Measurements from ENCODE around the gene DNAH10.

Gene DNAH10

GRCh38 chr12:123886258-123886657, 124.2 kb downstream of the DNAH10 start:
- DNase-seq (ENCODE audit: low spot score) = no peak

- no peak for DNase-seq (ENCODE audit: low spot score)
Observed at GRCh38 chr12:123886931-123887582, 125.0 kb downstream of the DNAH10 start.

- no peak for DNase-seq (ENCODE audit: low spot score)
Observed at GRCh38 chr12:123888989-123889388, 126.9 kb downstream of the DNAH10 start.

- DNase-seq (ENCODE audit: low spot score) = no peak
Observed at GRCh38 chr12:123889848-123890535, 127.9 kb downstream of the DNAH10 start.

GRCh38 chr12:123890536-123890902, 128.4 kb downstream of the DNAH10 start:
- no peak for DNase-seq (ENCODE audit: low spot score)

GRCh38 chr12:123891011-123891410, 128.9 kb downstream of the DNAH10 start:
- no peak for DNase-seq (ENCODE audit: low spot score)

GRCh38 chr12:123891516-123892179, 129.5 kb downstream of the DNAH10 start:
- DNase-seq (ENCODE audit: low spot score) = no peak

GRCh38 chr12:123892180-123892559, 130.1 kb downstream of the DNAH10 start:
- DNase-seq (ENCODE audit: low spot score) = no peak

- DNase-seq (ENCODE audit: low spot score) = no peak
Observed at GRCh38 chr12:123892853-123893252, 130.8 kb downstream of the DNAH10 start.

- DNase-seq (ENCODE audit: low spot score) = no peak
Observed at GRCh38 chr12:123893276-123893675, 131.2 kb downstream of the DNAH10 start.

- no peak for DNase-seq (ENCODE audit: low spot score)
Observed at GRCh38 chr12:123894823-123895345, 132.8 kb downstream of the DNAH10 start.

- no peak for DNase-seq (ENCODE audit: low spot score)
Observed at GRCh38 chr12:123895451-123895850, 133.3 kb downstream of the DNAH10 start.

- no peak for DNase-seq (ENCODE audit: low spot score)
Observed at GRCh38 chr12:123896767-123897166, 134.7 kb downstream of the DNAH10 start.

GRCh38 chr12:123897221-123897620, 135.1 kb downstream of the DNAH10 start:
- DNase-seq (ENCODE audit: low spot score) = no peak

- no peak for DNase-seq (ENCODE audit: low spot score)
Observed at GRCh38 chr12:123898673-123899072, 136.6 kb downstream of the DNAH10 start.

GRCh38 chr12:123899368-123899767, 137.3 kb downstream of the DNAH10 start:
- no peak for DNase-seq (ENCODE audit: low spot score)

- no peak for DNase-seq (ENCODE audit: low spot score)
Observed at GRCh38 chr12:123900871-123901376, 138.8 kb downstream of the DNAH10 start.

- DNase-seq (ENCODE audit: low spot score) = no peak
Observed at GRCh38 chr12:123902821-123903220, 140.7 kb downstream of the DNAH10 start.

GRCh38 chr12:123903301-123904065, 141.4 kb downstream of the DNAH10 start:
- DNase-seq (ENCODE audit: low spot score) = no peak

GRCh38 chr12:123905319-123905925, 143.3 kb downstream of the DNAH10 start:
- no peak for DNase-seq (ENCODE audit: low spot score)

GRCh38 chr12:123906711-123907420, 144.8 kb downstream of the DNAH10 start:
- no peak for DNase-seq (ENCODE audit: low spot score)
